ENCODE results near the gene LTBP1. TPM values are rescaled to one million over a fixed set of nuclear protein-coding genes. Genes with fewer than 3 reads are reported as not detected.
"Not testable (repeated sequence)": the region's sequence is repeated elsewhere in the genome, so short reads cannot be mapped to it uniquely, and the experiment has no call there.

The LTBP1 gene
- total and polyA plus RNA-seq, 2 donors = 97.7 to 175 TPM

DNA sequence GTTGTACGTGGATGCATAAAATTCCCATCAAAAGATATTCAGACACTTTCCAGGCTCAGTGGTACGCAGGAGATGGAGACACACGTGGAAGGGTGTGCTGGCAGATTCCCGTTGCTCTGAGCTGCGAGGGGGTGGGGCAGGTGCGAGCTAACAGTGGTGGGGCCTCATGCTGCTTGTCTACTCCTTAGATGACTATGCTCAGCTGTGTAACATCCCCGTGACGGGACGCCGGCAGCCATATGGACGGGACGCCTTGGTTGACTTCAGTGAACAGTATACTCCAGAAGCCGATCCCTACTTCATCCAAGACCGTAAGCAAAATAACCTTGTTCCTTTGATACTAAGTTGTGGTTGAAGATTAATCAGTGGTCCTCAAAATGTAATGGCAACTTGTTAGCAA is 442.2 kb downstream of the LTBP1 start:
- no peaks in the 10 kb centered on the region for H3K36me3 ChIP-seq (ENCODE audit: insufficient read depth)
- H3K4me3 ChIP-seq (ENCODE audit: low read depth, low read length) = no peak overlapping the region
- DNase-seq (ENCODE audit: extremely low spot score) = no peak
- H3K27ac ChIP-seq (ENCODE audit: low read depth) = no peak overlapping the region
- WGBS = 95% methylated on average over 14 of the region's 14 CpGs
- no peaks in the 10 kb centered on the region for H3K4me1 ChIP-seq (ENCODE audit: insufficient read depth)

- H3K4me1 ChIP-seq (ENCODE audit: insufficient read depth); H3K27ac ChIP-seq (ENCODE audit: low read depth); DNase-seq (ENCODE audit: extremely low spot score); H3K4me3 ChIP-seq (ENCODE audit: low read depth, low read length); H3K36me3 ChIP-seq (ENCODE audit: insufficient read depth): not testable (repeated sequence)
- whole genome bisulfite sequencing = 91% methylated on average over 6 of the region's 6 CpGs
These were observed 442.9 kb downstream of the LTBP1 start for GRCh38 chr2:33389695-33390094.

- DNase-seq (ENCODE audit: extremely low spot score) = no peak
- Histone ChIP-seq H3K27ac (ENCODE audit: low read depth) (no peak overlapping the region), H3K4me1 (ENCODE audit: insufficient read depth) (no peaks in the 10 kb centered on the region), H3K36me3 (ENCODE audit: insufficient read depth) (no peaks in the 10 kb centered on the region), H3K4me3 (ENCODE audit: low read depth, low read length) (no peak overlapping the region)
- WGBS = 77% methylated on average over 5 of the region's 5 CpGs
These were observed 444.9 kb downstream of the LTBP1 start for GRCh38 chr2:33391529-33392255.

DNA sequence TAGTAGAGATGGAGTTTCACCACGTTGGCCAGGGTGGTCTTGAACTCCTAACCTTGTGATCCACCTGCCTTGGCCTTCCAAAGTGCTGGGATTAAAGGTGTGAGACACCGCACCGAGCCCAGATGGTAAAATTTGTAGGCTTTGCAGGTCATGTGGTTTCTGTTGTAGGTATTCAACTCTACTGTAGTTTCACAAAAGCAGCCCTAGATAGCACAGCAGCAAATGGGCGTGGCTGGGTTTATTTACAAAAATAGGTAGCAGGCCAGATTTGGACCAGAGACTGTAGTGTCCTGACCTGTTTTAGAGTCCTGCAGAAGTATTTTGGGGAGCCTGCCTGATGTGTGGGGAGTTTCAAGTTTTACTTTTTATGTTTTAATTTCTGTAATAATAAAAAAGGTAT is 445.6 kb downstream of the LTBP1 start:
- Histone ChIP-seq H3K4me3 (ENCODE audit: low read depth, low read length) (no peak overlapping the region), H3K27ac (ENCODE audit: low read depth) (no peak overlapping the region), H3K4me1 (ENCODE audit: insufficient read depth) (no peaks in the 10 kb centered on the region), H3K36me3 (ENCODE audit: insufficient read depth) (no peaks in the 10 kb centered on the region)
- DNase-seq (ENCODE audit: extremely low spot score) = no peak
- WGBS = 93% methylated on average over 4 of the region's 4 CpGs

- Histone ChIP-seq H3K27ac (ENCODE audit: low read depth) (no peak overlapping the region), H3K36me3 (ENCODE audit: insufficient read depth) (no peaks in the 10 kb centered on the region), H3K4me3 (ENCODE audit: low read depth, low read length) (no peak overlapping the region), H3K4me1 (ENCODE audit: insufficient read depth) (no peaks in the 10 kb centered on the region)
- DNase-seq (ENCODE audit: extremely low spot score) = no peak
- WGBS = 78% methylated on average over 3 of the region's 3 CpGs
These were observed 448.3 kb downstream of the LTBP1 start for GRCh38 chr2:33395034-33395433.

- Histone ChIP-seq H3K4me3 (ENCODE audit: low read depth, low read length) (no peak overlapping the region), H3K36me3 (ENCODE audit: insufficient read depth) (no peaks in the 10 kb centered on the region), H3K4me1 (ENCODE audit: insufficient read depth) (no peaks in the 10 kb centered on the region), H3K27ac (ENCODE audit: low read depth) (no peak overlapping the region)
- no peak for DNase-seq (ENCODE audit: extremely low spot score)
These were observed 449.0 kb downstream of the LTBP1 start for GRCh38 chr2:33395655-33396249.

- WGBS = 69% methylated on average over 5 of the region's 5 CpGs
These were observed 457.6 kb downstream of the LTBP1 start for GRCh38 chr2:33404321-33404720.

GRCh38 chr2:33406622-33407021 is 459.9 kb downstream of the LTBP1 start:
- Histone ChIP-seq H3K36me3 (ENCODE audit: insufficient read depth) (no peaks in the 10 kb centered on the region), H3K4me1 (ENCODE audit: insufficient read depth) (no peaks in the 10 kb centered on the region), H3K4me3 (ENCODE audit: low read depth, low read length) (no peak overlapping the region), H3K27ac (ENCODE audit: low read depth) (no peak overlapping the region)
- 79% methylated on average over 2 of the region's 2 CpGs for WGBS
- no peak for DNase-seq (ENCODE audit: extremely low spot score)

More at GRCh38 chr2:33404321-33404720, 457.6 kb downstream of the LTBP1 start:
- Histone ChIP-seq H3K4me3 (ENCODE audit: low read depth, low read length) (no peak overlapping the region), H3K4me1 (ENCODE audit: insufficient read depth) (no peaks in the 10 kb centered on the region), H3K36me3 (ENCODE audit: insufficient read depth) (no peaks in the 10 kb centered on the region), H3K27ac (ENCODE audit: low read depth) (no peak overlapping the region)
- no peak for DNase-seq (ENCODE audit: extremely low spot score)

DNA sequence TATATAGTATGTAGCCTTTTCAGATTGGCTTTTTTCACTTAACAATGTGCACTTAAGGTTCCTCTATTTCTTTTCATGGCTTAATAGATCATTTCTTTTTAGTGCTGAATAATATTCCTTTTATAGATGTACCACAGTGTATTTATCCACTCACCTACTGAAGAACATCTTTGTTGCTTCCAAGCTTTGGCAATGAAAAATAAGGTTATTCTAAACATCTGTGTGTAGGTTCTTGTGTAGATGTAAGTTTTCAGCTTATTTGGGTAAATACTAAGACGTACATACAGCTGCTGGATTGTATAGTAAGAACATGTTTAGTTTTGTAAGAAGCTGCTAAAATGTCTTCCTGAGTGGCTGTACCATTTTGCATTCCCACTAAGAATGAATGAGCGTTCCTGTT is 461.4 kb downstream of the LTBP1 start:
- no peak overlapping the region for H3K4me3 ChIP-seq (ENCODE audit: low read depth, low read length)
- no peaks in the 10 kb centered on the region for H3K36me3 ChIP-seq (ENCODE audit: insufficient read depth)
- 94% methylated on average over 2 of the region's 2 CpGs for WGBS
- DNase-seq (ENCODE audit: extremely low spot score) = no peak
- no peaks in the 10 kb centered on the region for H3K4me1 ChIP-seq (ENCODE audit: insufficient read depth)
- no peak overlapping the region for H3K27ac ChIP-seq (ENCODE audit: low read depth)

DNA sequence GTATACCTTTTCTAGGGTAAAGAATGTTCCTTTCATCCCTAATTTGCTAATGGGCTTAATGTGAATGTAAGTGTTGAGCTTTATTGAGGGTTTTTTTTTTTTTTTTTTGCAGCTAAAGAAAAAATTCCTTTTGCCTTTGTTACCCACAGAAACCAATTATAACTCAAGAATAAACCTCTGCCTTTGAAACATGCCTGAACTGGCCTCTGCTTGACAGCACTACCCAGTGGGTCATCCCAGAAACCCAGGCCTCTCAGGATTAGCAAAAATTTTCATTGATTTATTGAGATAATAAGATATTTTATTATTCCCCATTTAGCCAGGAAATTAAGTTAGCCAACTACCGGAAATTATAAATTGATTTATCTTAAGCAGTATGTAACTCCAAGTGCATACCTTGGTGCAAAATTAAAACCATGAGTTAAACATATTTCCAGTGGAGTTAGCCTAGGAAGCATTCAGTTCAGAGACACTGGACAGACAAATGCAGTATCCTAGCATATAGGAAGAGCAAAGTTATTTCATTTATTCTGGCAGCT is 462.7 kb downstream of the LTBP1 start:
- Histone ChIP-seq H3K27ac (ENCODE audit: low read depth) (no peak overlapping the region), H3K4me3 (ENCODE audit: low read depth, low read length) (no peak overlapping the region), H3K4me1 (ENCODE audit: insufficient read depth) (no peaks in the 10 kb centered on the region), H3K36me3 (ENCODE audit: insufficient read depth) (no peaks in the 10 kb centered on the region)
- no peak for DNase-seq (ENCODE audit: extremely low spot score)
- WGBS = 92% methylated on average over 1 of the region's 1 CpG

DNA sequence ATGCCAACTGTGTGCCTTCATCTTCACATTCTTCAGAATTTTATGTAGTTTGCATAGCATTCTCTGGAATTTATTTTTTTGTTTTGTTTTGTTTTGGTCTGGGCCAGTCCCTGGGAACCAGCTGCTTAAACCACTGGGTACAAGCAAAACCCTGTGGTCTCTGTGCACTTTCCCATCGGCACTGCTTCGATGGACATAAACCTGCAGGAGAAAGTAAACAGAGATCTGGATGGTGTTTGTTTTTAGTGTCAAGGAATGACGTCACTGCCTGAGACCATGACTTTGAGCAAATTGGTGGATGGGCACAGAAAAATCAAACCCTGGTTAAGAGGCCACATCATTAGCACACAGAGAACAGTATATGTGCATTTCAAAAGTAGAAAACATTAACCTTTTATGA is 465.0 kb downstream of the LTBP1 start:
- Histone ChIP-seq H3K36me3 (ENCODE audit: insufficient read depth) (no peaks in the 10 kb centered on the region), H3K4me3 (ENCODE audit: low read depth, low read length) (no peak overlapping the region), H3K27ac (ENCODE audit: low read depth) (no peak overlapping the region), H3K4me1 (ENCODE audit: insufficient read depth) (no peaks in the 10 kb centered on the region)
- WGBS = 37% methylated on average over 3 of the region's 3 CpGs
- no peak for DNase-seq (ENCODE audit: extremely low spot score)

GRCh38 chr2:33412920-33413319 is 466.2 kb downstream of the LTBP1 start:
- 53% methylated on average over 1 of the region's 1 CpG for WGBS
- Histone ChIP-seq H3K4me3 (ENCODE audit: low read depth, low read length) (no peak overlapping the region), H3K27ac (ENCODE audit: low read depth) (no peak overlapping the region), H3K4me1 (ENCODE audit: insufficient read depth) (no peaks in the 10 kb centered on the region), H3K36me3 (ENCODE audit: insufficient read depth) (no peaks in the 10 kb centered on the region)
- DNase-seq (ENCODE audit: extremely low spot score) = no peak

DNA sequence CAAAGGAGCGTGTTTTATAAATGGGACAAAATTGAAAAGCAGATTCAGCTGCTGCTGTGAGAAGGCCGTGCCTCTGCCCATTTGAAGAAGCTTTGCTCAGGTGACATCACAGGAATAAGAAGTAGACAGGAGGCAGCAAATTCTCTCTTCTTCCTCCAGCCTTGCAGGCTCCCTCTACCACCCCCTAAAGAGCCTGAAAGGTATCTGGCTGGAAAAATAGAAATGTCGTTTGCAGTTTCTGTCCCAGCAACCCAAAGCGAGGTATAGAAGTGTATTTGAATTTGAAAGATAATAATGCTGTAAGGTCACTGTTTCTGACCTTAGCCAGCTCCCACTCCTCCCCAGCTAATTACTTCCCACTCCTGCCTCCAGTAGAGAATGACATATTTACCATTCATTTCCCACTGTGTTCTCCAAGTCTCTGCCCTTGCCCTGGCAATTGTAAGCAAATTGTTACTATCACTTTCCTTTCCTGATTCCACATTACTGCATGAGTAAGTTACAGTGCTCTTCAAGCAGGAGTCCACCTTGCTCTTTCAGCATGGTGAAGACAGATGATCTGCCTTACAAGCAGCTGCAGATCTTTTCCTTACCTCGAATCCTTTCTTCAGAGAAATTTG is 472.9 kb downstream of the LTBP1 start:
- DNase-seq (ENCODE audit: extremely low spot score) = no peak
- Histone ChIP-seq H3K27ac (ENCODE audit: low read depth) (no peak overlapping the region), H3K4me3 (ENCODE audit: low read depth, low read length) (no peak overlapping the region), H3K4me1 (ENCODE audit: insufficient read depth) (no peaks in the 10 kb centered on the region), H3K36me3 (ENCODE audit: insufficient read depth) (no peaks in the 10 kb centered on the region)
- 78% methylated on average over 5 of the region's 5 CpGs for WGBS

- Histone ChIP-seq H3K4me3 (ENCODE audit: low read depth, low read length) (no peak overlapping the region), H3K4me1 (ENCODE audit: insufficient read depth) (no peaks in the 10 kb centered on the region), H3K36me3 (ENCODE audit: insufficient read depth) (no peaks in the 10 kb centered on the region), H3K27ac (ENCODE audit: low read depth) (no peak overlapping the region)
- 93% methylated on average over 4 of the region's 4 CpGs for WGBS
- no peak for DNase-seq (ENCODE audit: extremely low spot score)
These were observed 474.0 kb downstream of the LTBP1 start for GRCh38 chr2:33420726-33421125.
